ENCODE results near the gene S100A3.

S100A3 gene

GRCh38 chr1:153507926-153508583 is 41.0 kb downstream of the S100A3 start:
- no peak for DNase-seq

GRCh38 chr1:153506831-153507413 is 42.1 kb downstream of the S100A3 start:
- DNase-seq = no peak

- no peak for DNase-seq
These were observed 42.7 kb downstream of the S100A3 start for GRCh38 chr1:153506386-153506785.

GRCh38 chr1:153505576-153505975 is 43.5 kb downstream of the S100A3 start:
- no peak for DNase-seq

- DNase-seq = no peak
These were observed 45.3 kb downstream of the S100A3 start for GRCh38 chr1:153503766-153504165.

- no peak for DNase-seq
These were observed 50.3 kb downstream of the S100A3 start for GRCh38 chr1:153498746-153499145.
